Activated T-cell treated with anti-CD3 and anti-CD28 coated beads, Interleukin-2, amount 50 U/mL, for 72 hours (primary cell): ENCODE results near the gene EFHC1. TPM values are rescaled to one million over a fixed set of nuclear protein-coding genes. Genes with fewer than 3 reads are reported as not detected.

Source experiments
- ATAC-seq, 2 donors: fragments of 150-1000 bp; cut with Tn5 transposase; replicated peaks in 1 of 2; 2 replicates each; pipeline ENCODE4 v1.10.0; 2021; ENCODE audit warnings: moderate library complexity in 2 of 2, mild to moderate bottlenecking in 1 of 2
- DNase-seq, 2 donors: peaks; one replicate each; pipeline ENCODE4 v3.0.0; 2021 to 2022; ENCODE audit warnings: mixed read lengths in 1 of 2
- H3K27ac Mint-ChIP-seq: one replicate; pipeline ENCODE4 v1.8.0; 2022; ENCODE audit warnings: mild to moderate bottlenecking, moderate library complexity, mixed read lengths
- H3K27me3 Mint-ChIP-seq: one replicate; pipeline ENCODE4 v1.8.0; 2022; ENCODE audit warnings: low read depth, mixed read lengths
- H3K36me3 Mint-ChIP-seq, 2 donors: one replicate each; pipeline ENCODE4 v1.8.0; 2022; ENCODE audit warnings: mixed read lengths in 2 of 2, mild to moderate bottlenecking in 1 of 2; ENCODE audit not compliant: insufficient read depth in 2 of 2
- H3K4me1 Mint-ChIP-seq: one replicate; pipeline ENCODE4 v1.8.0; 2022; ENCODE audit warnings: low read depth, mixed read lengths
- H3K4me3 Mint-ChIP-seq, 2 donors: one replicate each; pipeline ENCODE4 v1.8.0; 2022; ENCODE audit warnings: mild to moderate bottlenecking in 2 of 2, mixed read lengths in 2 of 2, moderate library complexity in 2 of 2
- H3K9me3 Mint-ChIP-seq, 2 donors: one replicate each; pipeline ENCODE4 v1.8.0; 2022; ENCODE audit warnings: mixed read lengths in 2 of 2
- total RNA-seq, 2 donors: library from RNA; stranded (reverse); gene quantifications; one replicate each; pipeline ENCODE4 v1.2.3, GENCODE V29; 2022

Gene EFHC1
- total RNA-seq, 2 donors from 2014 or later, result 4.6 to 5.1 TPM

DNA sequence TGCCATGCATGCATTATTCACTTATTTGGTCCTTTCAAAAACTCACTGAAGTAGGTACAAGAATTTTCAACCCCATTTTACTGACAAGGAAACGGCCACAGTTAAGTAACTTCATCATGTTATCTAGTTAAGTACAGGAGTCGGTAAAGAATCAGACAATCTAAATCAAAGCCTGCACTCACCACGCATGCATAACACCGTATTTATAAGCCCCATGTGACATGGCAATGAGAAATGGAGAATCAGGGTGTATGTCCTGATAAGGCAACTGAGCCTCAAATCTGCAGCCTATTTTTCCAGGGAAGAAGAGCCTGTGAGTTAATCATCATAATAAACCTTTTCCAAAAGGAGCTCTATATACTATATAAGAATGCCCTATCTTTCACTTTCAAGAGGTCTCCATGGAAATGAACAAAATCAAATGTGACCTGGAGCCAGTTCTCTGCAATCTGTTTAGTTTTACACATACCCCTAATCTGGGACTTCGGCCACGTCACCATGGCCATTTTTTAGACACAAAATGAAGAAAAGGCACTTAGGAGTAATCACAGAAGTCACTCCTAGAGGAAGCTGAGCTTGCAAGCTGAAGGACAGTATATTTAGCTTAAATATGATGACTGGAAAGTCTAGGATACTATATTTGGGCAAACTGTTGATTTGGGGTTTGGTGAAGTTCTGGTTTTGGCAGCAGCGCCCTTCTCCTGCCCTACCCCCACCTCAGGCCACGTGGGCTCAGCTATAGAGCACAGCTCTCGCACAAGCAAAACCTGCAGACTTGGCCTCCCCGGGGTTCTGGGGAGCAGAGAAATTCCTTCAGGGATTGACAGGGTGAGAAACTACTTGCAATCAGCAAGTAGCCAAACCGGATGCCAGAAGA lies 137.5 kb downstream of the EFHC1 start:
- no peaks in the 10 kb centered on the region for H3K27me3 Mint-ChIP-seq
- H3K4me3 Mint-ChIP-seq, result no peak overlapping the region
- H3K27ac Mint-ChIP-seq, result no peak overlapping the region
- H3K36me3 Mint-ChIP-seq, result no peaks in the 10 kb centered on the region
- H3K4me1 Mint-ChIP-seq, result peaks cover 4% of the 10 kb centered on the region
- H3K9me3 Mint-ChIP-seq, result no peaks in the 10 kb centered on the region
- ATAC-seq (no peak), DNase-seq (no peak)

DNA sequence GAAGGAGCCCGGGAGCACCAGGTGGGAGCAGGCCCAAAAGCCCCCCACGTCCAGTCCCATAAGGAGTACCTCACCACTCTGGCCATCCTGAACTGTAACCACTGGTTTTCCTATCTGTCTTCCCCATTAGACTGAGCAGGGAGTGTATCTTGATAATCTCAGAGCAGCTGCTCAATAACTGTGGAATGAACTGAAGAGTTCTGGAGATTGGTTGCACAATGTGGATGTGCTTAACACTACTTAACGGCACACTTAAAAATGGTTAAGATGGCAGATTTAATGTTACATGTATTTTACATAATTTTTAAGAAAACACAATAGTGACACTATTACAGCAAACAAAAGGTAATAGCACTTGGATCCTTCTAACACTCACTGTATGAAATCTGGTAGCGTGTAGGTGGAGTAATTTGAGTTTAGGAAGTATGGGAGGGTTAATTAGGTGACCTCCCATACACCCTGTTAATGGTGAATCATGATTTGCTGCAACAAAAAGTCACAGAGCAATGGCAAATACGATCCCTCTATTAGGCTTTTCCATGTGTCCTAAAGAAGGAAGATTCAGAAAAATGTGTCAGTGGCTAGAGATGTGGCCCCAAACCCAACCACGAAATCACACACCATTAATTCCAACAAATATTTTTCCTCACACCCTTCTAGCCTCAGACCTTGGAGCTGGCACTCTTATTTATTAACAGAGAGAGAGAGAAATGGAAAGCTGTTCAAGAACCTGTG lies 138.3 kb downstream of the EFHC1 start:
- H3K27me3 Mint-ChIP-seq, result no peaks in the 10 kb centered on the region
- no peaks in the 10 kb centered on the region for H3K4me1 Mint-ChIP-seq
- ATAC-seq, result no peak
- DNase-seq, result no peak
- no peaks in the 10 kb centered on the region for H3K9me3 Mint-ChIP-seq
- no peaks in the 10 kb centered on the region for H3K36me3 Mint-ChIP-seq
- no peak overlapping the region for H3K4me3 Mint-ChIP-seq
- no peak overlapping the region for H3K27ac Mint-ChIP-seq

DNA sequence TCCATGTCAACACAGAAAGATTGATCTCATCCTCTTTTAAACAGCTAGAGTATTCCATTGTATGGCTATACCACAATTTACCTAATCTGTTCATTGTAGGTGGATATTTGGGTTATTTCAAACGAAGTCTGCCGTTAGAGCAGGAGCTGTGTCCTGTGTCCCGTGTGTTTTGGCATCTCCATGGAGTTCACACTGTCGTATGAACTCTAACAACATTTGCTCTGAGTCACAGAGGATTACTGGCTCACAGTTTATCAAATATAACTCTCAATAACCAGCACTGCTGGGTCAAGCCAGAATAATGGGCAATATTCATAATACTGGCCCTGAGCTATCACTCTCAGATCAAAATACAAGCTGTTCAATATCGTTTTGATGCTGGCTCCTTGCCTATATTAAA lies 140.3 kb downstream of the EFHC1 start:
- DNase-seq (no peak), ATAC-seq (no peak)
- no peaks in the 10 kb centered on the region for H3K4me1 Mint-ChIP-seq
- no peaks in the 10 kb centered on the region for H3K27me3 Mint-ChIP-seq
- no peak overlapping the region for H3K27ac Mint-ChIP-seq
- no peak overlapping the region for H3K4me3 Mint-ChIP-seq
- H3K9me3 Mint-ChIP-seq, result no peaks in the 10 kb centered on the region
- no peaks in the 10 kb centered on the region for H3K36me3 Mint-ChIP-seq

GRCh38 chr6:52562911-52563310 lies 142.8 kb downstream of the EFHC1 start:
- no peaks in the 10 kb centered on the region for H3K36me3 Mint-ChIP-seq
- no peaks in the 10 kb centered on the region for H3K27me3 Mint-ChIP-seq
- H3K9me3 Mint-ChIP-seq, result no peaks in the 10 kb centered on the region
- ATAC-seq (no peak), DNase-seq (no peak)
- H3K27ac Mint-ChIP-seq, result no peak overlapping the region
- peaks cover 12% of the 10 kb centered on the region for H3K4me1 Mint-ChIP-seq
- no peak overlapping the region for H3K4me3 Mint-ChIP-seq

GRCh38 chr6:52564856-52565255 lies 144.7 kb downstream of the EFHC1 start:
- Mint-ChIP-seq H3K4me1 (peaks cover 12% of the 10 kb centered on the region), H3K4me3 (no peak overlapping the region), H3K27me3 (no peaks in the 10 kb centered on the region), H3K27ac (no peak overlapping the region), H3K9me3 (no peaks in the 10 kb centered on the region), H3K36me3 (no peaks in the 10 kb centered on the region)
- ATAC-seq, result no peak
- no peak for DNase-seq

- peaks cover 12% of the 10 kb centered on the region for H3K4me1 Mint-ChIP-seq
- no peaks in the 10 kb centered on the region for H3K27me3 Mint-ChIP-seq
- DNase-seq (no peak), ATAC-seq (no peak)
- no peak overlapping the region for H3K27ac Mint-ChIP-seq
- H3K9me3 Mint-ChIP-seq, result no peaks in the 10 kb centered on the region
- H3K36me3 Mint-ChIP-seq, result no peaks in the 10 kb centered on the region
- no peak overlapping the region for H3K4me3 Mint-ChIP-seq
These were observed 146.1 kb downstream of the EFHC1 start for GRCh38 chr6:52566201-52566600.

- ATAC-seq, result no peak
- Mint-ChIP-seq H3K27ac (no peak overlapping the region), H3K36me3 (no peaks in the 10 kb centered on the region), H3K4me1 (peaks cover 12% of the 10 kb centered on the region), H3K27me3 (no peaks in the 10 kb centered on the region), H3K4me3 (no peak overlapping the region), H3K9me3 (no peaks in the 10 kb centered on the region)
- no peak for DNase-seq
These were observed 146.7 kb downstream of the EFHC1 start for GRCh38 chr6:52566853-52567279.

- H3K27ac Mint-ChIP-seq, result no peak overlapping the region
- H3K4me3 Mint-ChIP-seq, result no peak overlapping the region
- no peaks in the 10 kb centered on the region for H3K27me3 Mint-ChIP-seq
- no peak for ATAC-seq
- peaks cover 19% of the 10 kb centered on the region for H3K4me1 Mint-ChIP-seq
- no peaks in the 10 kb centered on the region for H3K9me3 Mint-ChIP-seq
- H3K36me3 Mint-ChIP-seq, result no peaks in the 10 kb centered on the region
- no peak for DNase-seq
These were observed 148.2 kb downstream of the EFHC1 start for GRCh38 chr6:52568320-52568719.

- peaks cover 37% of the 10 kb centered on the region for H3K4me1 Mint-ChIP-seq
- no peak for ATAC-seq
- no peaks in the 10 kb centered on the region for H3K27me3 Mint-ChIP-seq
- no peaks in the 10 kb centered on the region for H3K36me3 Mint-ChIP-seq
- no peak overlapping the region for H3K27ac Mint-ChIP-seq
- no peaks in the 10 kb centered on the region for H3K9me3 Mint-ChIP-seq
- no peak overlapping the region for H3K4me3 Mint-ChIP-seq
- DNase-seq, result no peak
These were observed 150.2 kb downstream of the EFHC1 start for GRCh38 chr6:52570291-52570700.

DNA sequence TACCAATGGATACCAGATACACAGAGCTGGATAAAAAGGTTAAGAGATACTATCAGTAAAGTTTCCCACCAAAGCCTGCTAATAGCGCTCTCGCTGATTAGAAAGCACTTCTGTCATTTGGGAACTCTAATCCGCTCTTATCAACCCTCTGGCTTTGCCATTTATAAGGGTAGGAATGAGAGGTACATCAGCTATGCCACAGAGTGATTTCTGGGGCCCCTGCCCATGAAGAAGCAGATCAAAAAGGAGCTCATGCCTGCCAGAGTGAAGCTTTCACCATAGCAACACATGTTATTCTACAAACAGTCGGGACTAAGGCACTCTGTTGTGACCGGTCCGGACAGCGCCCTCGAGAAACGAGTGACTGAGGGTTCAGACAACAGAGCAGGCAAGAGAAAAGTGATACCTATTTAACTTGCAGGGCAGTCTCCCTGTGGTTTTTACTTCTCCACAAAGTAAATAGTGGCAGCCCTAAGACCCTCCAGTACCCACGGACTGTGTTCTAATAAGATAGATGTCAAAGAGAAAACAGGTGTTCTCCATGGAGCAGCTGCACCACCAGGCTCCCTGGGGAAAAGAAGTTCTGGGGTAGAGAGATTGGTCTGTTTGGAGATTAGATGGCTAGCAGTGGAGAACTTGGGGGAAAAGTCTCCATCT lies 151.1 kb downstream of the EFHC1 start:
- H3K27ac Mint-ChIP-seq, result no peak overlapping the region
- ATAC-seq (no peak), DNase-seq (no peak)
- H3K4me1 Mint-ChIP-seq, result peaks cover 44% of the 10 kb centered on the region
- no peak overlapping the region for H3K4me3 Mint-ChIP-seq
- H3K36me3 Mint-ChIP-seq, result peaks cover 0 to 1% of the 10 kb centered on the region in 2 donors
- no peaks in the 10 kb centered on the region for H3K9me3 Mint-ChIP-seq
- no peaks in the 10 kb centered on the region for H3K27me3 Mint-ChIP-seq

DNA sequence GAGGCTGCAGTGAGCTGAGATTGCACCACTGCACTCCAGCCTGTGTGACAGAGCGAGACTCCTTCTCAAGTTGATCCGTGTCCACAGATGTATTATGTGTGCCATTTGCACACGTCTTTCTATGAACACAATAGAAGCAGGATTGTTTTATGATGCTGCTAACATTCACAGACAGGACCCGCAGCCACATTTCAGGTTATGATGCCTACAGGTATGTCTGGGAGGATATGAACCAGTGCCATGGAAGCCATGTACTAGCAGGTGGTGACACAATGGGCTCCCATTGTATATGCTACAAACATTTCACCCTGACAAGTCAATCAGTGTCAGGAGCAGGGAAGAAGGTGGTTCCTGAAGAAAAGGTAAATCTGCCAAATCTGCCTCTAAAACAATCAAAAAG lies 152.4 kb downstream of the EFHC1 start:
- H3K27me3 Mint-ChIP-seq, result no peaks in the 10 kb centered on the region
- no peak overlapping the region for H3K27ac Mint-ChIP-seq
- H3K4me3 Mint-ChIP-seq, result no peak overlapping the region
- no peak for ATAC-seq
- peaks cover 38% of the 10 kb centered on the region for H3K4me1 Mint-ChIP-seq
- peaks cover 0 to 1% of the 10 kb centered on the region in 2 donors for H3K36me3 Mint-ChIP-seq
- no peaks in the 10 kb centered on the region for H3K9me3 Mint-ChIP-seq
- DNase-seq, result no peak

DNA sequence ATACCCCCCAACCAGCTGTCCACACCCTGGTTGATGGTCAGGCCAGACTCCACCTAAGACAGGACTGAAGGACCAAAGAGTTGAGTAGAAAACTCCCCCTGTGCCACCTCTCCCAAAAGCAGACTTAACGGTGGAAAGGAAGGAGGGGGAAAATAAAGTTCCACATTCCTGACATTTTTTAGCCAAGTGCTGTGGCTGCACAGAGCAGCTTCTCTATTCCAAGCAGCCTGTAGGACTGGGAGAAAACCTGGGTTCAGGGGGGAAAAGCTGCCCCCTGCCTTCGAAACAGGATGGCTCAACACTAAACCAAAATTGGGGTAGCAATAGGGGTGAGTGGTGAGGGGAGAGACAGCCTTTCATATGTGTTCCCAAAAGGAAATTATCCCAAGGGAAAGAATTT lies 153.2 kb downstream of the EFHC1 start:
- H3K27ac Mint-ChIP-seq, result no peak overlapping the region
- no peaks in the 10 kb centered on the region for H3K9me3 Mint-ChIP-seq
- peaks cover 0 to 1% of the 10 kb centered on the region in 2 donors for H3K36me3 Mint-ChIP-seq

More for the DNA sequence above, 153.2 kb downstream of the EFHC1 start:
- Mint-ChIP-seq H3K27me3 (no peaks in the 10 kb centered on the region), H3K4me3 (no peak overlapping the region), H3K4me1 (peaks cover 38% of the 10 kb centered on the region)
- ATAC-seq, result no peak
- DNase-seq, result no peak
